ENCODE measurements around the gene PARD3.

DNA sequence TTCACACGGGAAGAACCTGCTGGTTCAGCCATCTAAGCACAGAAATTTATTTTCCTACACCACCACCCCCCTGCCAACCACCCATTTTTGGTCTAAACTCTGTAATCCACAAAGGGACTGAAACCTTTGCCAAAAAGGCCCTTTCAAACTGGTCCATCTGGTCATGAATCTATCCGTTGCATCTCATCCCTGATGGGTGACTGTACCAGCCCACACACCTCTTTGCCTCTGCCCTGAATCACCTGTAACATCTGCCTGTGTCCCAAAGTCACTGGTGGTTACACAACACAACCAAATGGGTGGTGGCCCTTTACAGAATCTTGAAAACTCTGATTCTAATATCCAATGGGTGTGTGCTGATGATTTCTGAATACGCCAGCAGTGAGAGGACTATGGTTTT lies 503.4 kb downstream of the PARD3 start:
- TF ChIP-seq, protein P1, sequence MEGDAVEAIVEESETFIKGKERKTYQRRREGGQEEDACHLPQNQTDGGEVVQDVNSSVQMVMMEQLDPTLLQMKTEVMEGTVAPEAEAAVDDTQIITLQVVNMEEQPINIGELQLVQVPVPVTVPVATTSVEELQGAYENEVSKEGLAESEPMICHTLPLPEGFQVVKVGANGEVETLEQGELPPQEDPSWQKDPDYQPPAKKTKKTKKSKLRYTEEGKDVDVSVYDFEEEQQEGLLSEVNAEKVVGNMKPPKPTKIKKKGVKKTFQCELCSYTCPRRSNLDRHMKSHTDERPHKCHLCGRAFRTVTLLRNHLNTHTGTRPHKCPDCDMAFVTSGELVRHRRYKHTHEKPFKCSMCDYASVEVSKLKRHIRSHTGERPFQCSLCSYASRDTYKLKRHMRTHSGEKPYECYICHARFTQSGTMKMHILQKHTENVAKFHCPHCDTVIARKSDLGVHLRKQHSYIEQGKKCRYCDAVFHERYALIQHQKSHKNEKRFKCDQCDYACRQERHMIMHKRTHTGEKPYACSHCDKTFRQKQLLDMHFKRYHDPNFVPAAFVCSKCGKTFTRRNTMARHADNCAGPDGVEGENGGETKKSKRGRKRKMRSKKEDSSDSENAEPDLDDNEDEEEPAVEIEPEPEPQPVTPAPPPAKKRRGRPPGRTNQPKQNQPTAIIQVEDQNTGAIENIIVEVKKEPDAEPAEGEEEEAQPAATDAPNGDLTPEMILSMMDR (IDR thresholded peaks at IDR 0.05; ENCODE audit: poor library complexity, severe bottlenecking), result no peak
- TF ChIP-seq TAF1 (IDR thresholded peaks at IDR 0.05; ENCODE audit: low read depth), result no peak
